ENCODE results near the gene ZBTB7B.

The ZBTB7B gene

GRCh38 chr1:155042789-155043188 lies 40.2 kb downstream of the ZBTB7B start:
- DNase-seq: no peak

GRCh38 chr1:155043301-155043702 lies 40.7 kb downstream of the ZBTB7B start:
- no peak for DNase-seq

GRCh38 chr1:155043793-155044192 lies 41.2 kb downstream of the ZBTB7B start:
- no peak for DNase-seq

- no peak for DNase-seq
Measured at GRCh38 chr1:155044365-155044764, 41.8 kb downstream of the ZBTB7B start.

GRCh38 chr1:155044812-155045657 lies 42.4 kb downstream of the ZBTB7B start:
- DNase-seq: peak; percentile 69

- DNase-seq: no peak
Measured at GRCh38 chr1:155048449-155049334, 46.1 kb downstream of the ZBTB7B start.

- no peak for DNase-seq
Measured at GRCh38 chr1:155049651-155050559, 47.3 kb downstream of the ZBTB7B start.

GRCh38 chr1:155050560-155051341 lies 48.1 kb downstream of the ZBTB7B start, which contains the start of gene ADAM15:
ADAM15 (plus strand) TSS chr1:155051316; CDS start chr1:155051387, 71 bp downstream.
- peak; percentile 31 for DNase-seq

GRCh38 chr1:155051342-155051776 lies 48.8 kb downstream of the ZBTB7B start:
- DNase-seq: no peak

GRCh38 chr1:155051777-155052398 lies 49.3 kb downstream of the ZBTB7B start:
- no peak for DNase-seq

- no peak for DNase-seq
Measured at GRCh38 chr1:155052439-155053395, 50.1 kb downstream of the ZBTB7B start.

- no peak for DNase-seq
Measured at GRCh38 chr1:155053531-155054105, 51.0 kb downstream of the ZBTB7B start.

GRCh38 chr1:155057104-155057503 lies 54.5 kb downstream of the ZBTB7B start:
- DNase-seq: no peak

- DNase-seq: no peak
Measured at GRCh38 chr1:155057788-155058211, 55.2 kb downstream of the ZBTB7B start.

- no peak for DNase-seq
Measured at GRCh38 chr1:155060736-155061135, 58.1 kb downstream of the ZBTB7B start.

- DNase-seq: peak; percentile 21
Measured at GRCh38 chr1:155061381-155062150, 59.0 kb downstream of the ZBTB7B start.

- DNase-seq: no peak
Measured at GRCh38 chr1:155062151-155062686, 59.6 kb downstream of the ZBTB7B start.

GRCh38 chr1:155062702-155063411 lies 60.3 kb downstream of the ZBTB7B start:
- no peak for DNase-seq
